Esophagus muscularis mucosa (tissue), 4 donors: ENCODE results near the gene PLAC1.

ENCODE experiments used
- CTCF ChIP-seq, 3 experiments: fragments of 200-600 bp in 2 of 3; fragments of 450-650 bp in 1 of 3; sonication (generic) in 2 of 3; IDR thresholded peaks; one replicate each; pipeline ENCODE4 v1.5.1; 2017 to 2019; ENCODE audit warnings: antibody characterized with exemption in 3 of 3, mild to moderate bottlenecking in 2 of 3, moderate library complexity in 1 of 3
- EP300 ChIP-seq: sonication (generic); formaldehyde crosslinking; IDR thresholded peaks from one replicate; pipeline ENCODE4 v1.6.1; 2017; ENCODE audit warnings: antibody characterized with exemption
- POLR2A ChIP-seq: fragments of 450-650 bp; IDR thresholded peaks from one replicate; pipeline ENCODE4 v1.6.1; 2017; ENCODE audit warnings: antibody characterized with exemption, moderate library complexity, mild to moderate bottlenecking, low read depth

- TF ChIP-seq POLR2A (no peak), EP300 (no peak), CTCF (IDR thresholded peaks at IDR 0.05) (no peak)
Measured at GRCh38 chrX:134673123-134673522, 14.9 kb upstream of the PLAC1 start.
